ENCODE data around the gene SHROOM3.

The SHROOM3 gene

DNA sequence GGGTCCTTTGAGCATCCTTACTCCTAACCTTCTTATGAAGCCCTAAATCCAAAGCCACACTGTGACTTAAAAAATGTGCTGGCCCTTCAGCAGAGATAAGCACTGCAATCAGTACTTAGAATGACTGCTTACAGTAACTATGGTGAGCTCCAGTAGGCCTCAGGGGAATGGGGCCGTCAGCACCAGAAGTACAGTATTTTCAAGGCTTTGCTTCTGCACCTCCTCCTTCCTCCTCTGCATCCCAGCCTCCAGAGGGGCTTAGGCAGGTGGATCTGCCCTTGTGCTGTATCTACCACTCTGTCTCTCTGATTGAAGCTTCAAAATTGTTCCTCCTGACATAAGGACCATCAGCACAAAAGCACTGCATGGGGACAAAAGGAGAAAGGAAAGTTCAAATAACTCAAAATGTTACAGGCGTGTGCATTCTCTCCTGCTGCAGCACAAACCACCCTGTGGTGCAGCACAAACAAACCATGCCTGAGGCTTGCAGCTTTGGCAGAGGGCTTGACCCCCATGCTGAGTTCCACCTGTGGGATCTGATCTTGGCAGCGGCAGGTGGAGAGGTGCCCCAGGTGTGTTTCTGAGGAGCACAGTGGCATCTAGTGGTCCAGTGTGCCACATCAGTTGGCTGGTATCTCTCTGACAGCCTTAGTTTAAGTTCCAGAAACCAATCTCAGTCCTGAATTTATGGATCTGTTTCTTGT lies 298.2 kb downstream of the SHROOM3 start:
- no peak overlapping the region for H3K4ac ChIP-seq (ENCODE audit: low read depth in 1 of 2, low read length in 2 of 2)
- H3K4me1 ChIP-seq (ENCODE audit: control insufficient read depth, insufficient read depth, low read depth, low read length), result peaks cover 3% of the 10 kb centered on the region
- peak overlapping the region; percentile 23 for H3K9ac ChIP-seq (ENCODE audit: low read length)
- H3K23ac ChIP-seq (ENCODE audit: low read length in 2 of 2), result no peak overlapping the region
- no peak overlapping the region for H3K4me2 ChIP-seq (ENCODE audit: low read length, poor library complexity, severe bottlenecking)
- peak overlapping the region; percentile 45 to 46 for H2BK12ac ChIP-seq (ENCODE audit: low read length in 2 of 2)
- H3K9me3 ChIP-seq (ENCODE audit: control insufficient read depth, low read length), result no peaks in the 10 kb centered on the region
- WGBS, result 84% methylated on average over 3 of the region's 3 CpGs
- H2BK15ac ChIP-seq (ENCODE audit: low read depth, poor library complexity, severe bottlenecking), result no peak overlapping the region
- peak overlapping the region in 1 of 2 experiments; percentile 4 for H3K18ac ChIP-seq (ENCODE audit: low read depth in 1 of 2, low read length in 2 of 2)
- H3K27me3 ChIP-seq (ENCODE audit: control insufficient read depth in 1 of 2, insufficient read depth in 1 of 2, low read length in 2 of 2), result no peaks in the 10 kb centered on the region
- no peak overlapping the region for H2BK120ac ChIP-seq (ENCODE audit: low read depth, low read length)
- H3K14ac ChIP-seq (ENCODE audit: low read length in 2 of 2), result no peak overlapping the region
- no peak overlapping the region for H2AFZ ChIP-seq (ENCODE audit: low read depth, low read length)
- H2AK5ac ChIP-seq (ENCODE audit: low read length, severe bottlenecking), result no peak overlapping the region
- no peak for DNase-seq
- no peak overlapping the region for H4K8ac ChIP-seq (ENCODE audit: low read length)
- H3K79me1 ChIP-seq (replicated peaks; ENCODE audit: low read length, poor library complexity, severe bottlenecking), result peaks cover 10% of the 10 kb centered on the region
- H3K27ac ChIP-seq (ENCODE audit: low read length, poor library complexity, severe bottlenecking), result no peak overlapping the region
- no peak overlapping the region for H2BK5ac ChIP-seq (ENCODE audit: low read depth, low read length, poor library complexity, severe bottlenecking)
- H4K91ac ChIP-seq (ENCODE audit: low read length), result no peak overlapping the region
- H3K36me3 ChIP-seq (ENCODE audit: control insufficient read depth in 1 of 2, insufficient read depth in 2 of 2, low read depth in 1 of 2, low read length in 2 of 2), result no peaks in the 10 kb centered on the region
- no peak overlapping the region for H3K4me3 ChIP-seq (ENCODE audit: insufficient read depth in 1 of 2, low read depth in 1 of 2, low read length in 2 of 2)

DNA sequence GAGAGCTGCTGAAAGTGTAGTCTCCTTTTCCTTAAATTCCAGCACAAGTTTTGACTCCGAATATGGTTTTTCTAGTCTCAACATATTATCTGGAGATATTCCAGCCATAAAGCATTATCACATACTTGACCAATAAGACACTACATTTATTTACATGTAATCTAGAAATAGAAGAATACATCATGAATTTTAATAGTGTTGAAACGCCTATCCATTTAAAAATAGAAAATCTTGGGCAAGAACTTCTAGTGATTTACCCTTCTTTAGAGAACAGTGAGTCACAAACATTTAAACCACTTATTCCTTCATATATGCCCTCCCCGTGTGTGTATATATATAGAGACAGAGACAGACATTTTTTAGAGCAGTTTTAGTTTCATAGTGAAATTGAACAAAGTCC lies 301.4 kb downstream of the SHROOM3 start:
- no peak overlapping the region for H2AFZ ChIP-seq (ENCODE audit: low read depth, low read length)
- no peak overlapping the region for H3K4ac ChIP-seq (ENCODE audit: low read depth in 1 of 2, low read length in 2 of 2)
- H2BK15ac ChIP-seq (ENCODE audit: low read depth, poor library complexity, severe bottlenecking), result no peak overlapping the region
- no peak overlapping the region for H4K91ac ChIP-seq (ENCODE audit: low read length)
- H3K27ac ChIP-seq (ENCODE audit: low read length, poor library complexity, severe bottlenecking), result no peak overlapping the region
- peaks cover 15% of the 10 kb centered on the region for H3K79me1 ChIP-seq (replicated peaks; ENCODE audit: low read length, poor library complexity, severe bottlenecking)
- no peaks in the 10 kb centered on the region for H3K27me3 ChIP-seq (ENCODE audit: control insufficient read depth in 1 of 2, insufficient read depth in 1 of 2, low read length in 2 of 2)
- peaks cover 4% of the 10 kb centered on the region for H3K4me1 ChIP-seq (ENCODE audit: control insufficient read depth, insufficient read depth, low read depth, low read length)
- no peak overlapping the region for H2BK5ac ChIP-seq (ENCODE audit: low read depth, low read length, poor library complexity, severe bottlenecking)
- peaks cover 0 to 27% of the 10 kb centered on the region in 2 experiments for H3K36me3 ChIP-seq (ENCODE audit: control insufficient read depth in 1 of 2, insufficient read depth in 2 of 2, low read depth in 1 of 2, low read length in 2 of 2)
- DNase-seq, result peak; percentile 92
- H3K18ac ChIP-seq (ENCODE audit: low read depth in 1 of 2, low read length in 2 of 2), result no peak overlapping the region
- no CpG with 5 or more reads among the region's 3 CpGs for WGBS
- H2BK120ac ChIP-seq (ENCODE audit: low read depth, low read length), result no peak overlapping the region
- no peak overlapping the region for H3K4me2 ChIP-seq (ENCODE audit: low read length, poor library complexity, severe bottlenecking)
- no peak overlapping the region for H4K8ac ChIP-seq (ENCODE audit: low read length)
- no peak overlapping the region for H3K14ac ChIP-seq (ENCODE audit: low read length in 2 of 2)
- H3K23ac ChIP-seq (ENCODE audit: low read length in 2 of 2), result no peak overlapping the region
- H2BK12ac ChIP-seq (ENCODE audit: low read length in 2 of 2), result no peak overlapping the region
- H3K4me3 ChIP-seq (ENCODE audit: insufficient read depth in 1 of 2, low read depth in 1 of 2, low read length in 2 of 2), result no peak overlapping the region
- no peaks in the 10 kb centered on the region for H3K9me3 ChIP-seq (ENCODE audit: control insufficient read depth, low read length)
- no peak overlapping the region for H3K9ac ChIP-seq (ENCODE audit: low read length)
- no peak overlapping the region for H2AK5ac ChIP-seq (ENCODE audit: low read length, severe bottlenecking)

DNA sequence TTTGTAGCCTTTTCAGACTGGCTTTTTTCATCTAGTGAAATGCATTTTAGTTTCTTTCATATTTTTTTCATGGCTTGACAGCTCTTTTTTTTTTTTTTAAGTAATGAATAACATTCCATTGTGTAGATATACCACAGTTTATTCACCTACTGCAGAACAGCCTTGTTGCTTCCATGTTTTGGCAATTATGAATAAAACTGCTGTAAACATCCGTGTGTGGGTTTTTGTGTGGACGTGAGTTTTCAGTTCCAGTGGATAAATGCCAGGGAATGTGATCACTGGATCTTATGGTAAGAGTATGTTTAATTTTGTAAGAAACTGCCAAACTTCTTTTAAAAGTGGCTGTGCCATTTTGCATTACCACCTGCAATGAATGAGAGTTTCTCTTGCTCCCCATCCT lies 302.2 kb downstream of the SHROOM3 start:
- H3K4me3 ChIP-seq (ENCODE audit: insufficient read depth in 1 of 2, low read depth in 1 of 2, low read length in 2 of 2), result no peak overlapping the region
- H4K8ac ChIP-seq (ENCODE audit: low read length), result no peak overlapping the region
- no peak overlapping the region for H2BK120ac ChIP-seq (ENCODE audit: low read depth, low read length)
- H3K14ac ChIP-seq (ENCODE audit: low read length in 2 of 2), result no peak overlapping the region
- WGBS, result 81% methylated on average over 2 of the region's 2 CpGs
- no peak overlapping the region for H2AFZ ChIP-seq (ENCODE audit: low read depth, low read length)
- no peak for DNase-seq
- H2BK15ac ChIP-seq (ENCODE audit: low read depth, poor library complexity, severe bottlenecking), result no peak overlapping the region
- peaks cover 4% of the 10 kb centered on the region for H3K4me1 ChIP-seq (ENCODE audit: control insufficient read depth, insufficient read depth, low read depth, low read length)
- H3K27ac ChIP-seq (ENCODE audit: low read length, poor library complexity, severe bottlenecking), result no peak overlapping the region
- no peaks in the 10 kb centered on the region for H3K27me3 ChIP-seq (ENCODE audit: control insufficient read depth in 1 of 2, insufficient read depth in 1 of 2, low read length in 2 of 2)
- no peak overlapping the region for H4K91ac ChIP-seq (ENCODE audit: low read length)
- H3K4me2 ChIP-seq (ENCODE audit: low read length, poor library complexity, severe bottlenecking), result no peak overlapping the region
- H2AK5ac ChIP-seq (ENCODE audit: low read length, severe bottlenecking), result no peak overlapping the region
- no peak overlapping the region for H3K4ac ChIP-seq (ENCODE audit: low read depth in 1 of 2, low read length in 2 of 2)
- no peak overlapping the region for H3K9ac ChIP-seq (ENCODE audit: low read length)
- no peak overlapping the region for H3K23ac ChIP-seq (ENCODE audit: low read length in 2 of 2)
- H3K18ac ChIP-seq (ENCODE audit: low read depth in 1 of 2, low read length in 2 of 2), result peak overlapping the region in 1 of 2 experiments; percentile 52
- H3K36me3 ChIP-seq (ENCODE audit: control insufficient read depth in 1 of 2, insufficient read depth in 2 of 2, low read depth in 1 of 2, low read length in 2 of 2), result peaks cover 0 to 32% of the 10 kb centered on the region in 2 experiments
- no peaks in the 10 kb centered on the region for H3K9me3 ChIP-seq (ENCODE audit: control insufficient read depth, low read length)
- H3K79me1 ChIP-seq (replicated peaks; ENCODE audit: low read length, poor library complexity, severe bottlenecking), result peaks cover 11% of the 10 kb centered on the region
- peak overlapping the region in 1 of 2 experiments; percentile 47 for H2BK12ac ChIP-seq (ENCODE audit: low read length in 2 of 2)
- no peak overlapping the region for H2BK5ac ChIP-seq (ENCODE audit: low read depth, low read length, poor library complexity, severe bottlenecking)

DNA sequence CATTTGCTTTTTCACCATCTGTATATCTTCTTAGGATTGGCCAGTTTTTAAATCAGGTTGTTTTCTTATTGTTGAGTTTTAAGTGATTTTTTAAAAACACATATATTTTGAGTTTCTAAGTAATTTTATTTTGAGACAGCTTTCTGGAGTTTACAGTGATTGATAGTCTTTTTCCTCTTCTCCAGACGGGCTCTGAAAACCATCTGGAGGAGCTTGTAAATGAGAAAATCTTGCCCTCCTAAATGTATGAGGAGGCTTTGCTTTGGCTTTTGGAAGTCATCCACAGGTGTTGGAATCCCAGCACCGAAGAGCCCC lies 302.7 kb downstream of the SHROOM3 start:
- Histone ChIP-seq H4K8ac (ENCODE audit: low read length) (no peak overlapping the region), H3K9ac (ENCODE audit: low read length) (peak overlapping the region; percentile 56), H2AFZ (ENCODE audit: low read depth, low read length) (no peak overlapping the region), H3K36me3 (ENCODE audit: control insufficient read depth in 1 of 2, insufficient read depth in 2 of 2, low read depth in 1 of 2, low read length in 2 of 2) (peaks cover 0 to 32% of the 10 kb centered on the region in 2 experiments), H3K23ac (ENCODE audit: low read length in 2 of 2) (no peak overlapping the region), H3K9me3 (ENCODE audit: control insufficient read depth, low read length) (no peaks in the 10 kb centered on the region), H2BK12ac (ENCODE audit: low read length in 2 of 2) (peak overlapping the region in 1 of 2 experiments; percentile 48), H3K4ac (ENCODE audit: low read depth in 1 of 2, low read length in 2 of 2) (no peak overlapping the region), H3K14ac (ENCODE audit: low read length in 2 of 2) (no peak overlapping the region), H3K27ac (ENCODE audit: low read length, poor library complexity, severe bottlenecking) (no peak overlapping the region), H2BK5ac (ENCODE audit: low read depth, low read length, poor library complexity, severe bottlenecking) (no peak overlapping the region), H3K79me1 (replicated peaks; ENCODE audit: low read length, poor library complexity, severe bottlenecking) (peaks cover 10% of the 10 kb centered on the region), H2BK15ac (ENCODE audit: low read depth, poor library complexity, severe bottlenecking) (no peak overlapping the region), H3K27me3 (ENCODE audit: control insufficient read depth in 1 of 2, insufficient read depth in 1 of 2, low read length in 2 of 2) (no peaks in the 10 kb centered on the region), H3K4me3 (ENCODE audit: insufficient read depth in 1 of 2, low read depth in 1 of 2, low read length in 2 of 2) (no peak overlapping the region), H2AK5ac (ENCODE audit: low read length, severe bottlenecking) (no peak overlapping the region), H3K4me2 (ENCODE audit: low read length, poor library complexity, severe bottlenecking) (no peak overlapping the region), H4K91ac (ENCODE audit: low read length) (no peak overlapping the region), H3K18ac (ENCODE audit: low read depth in 1 of 2, low read length in 2 of 2) (no peak overlapping the region), H2BK120ac (ENCODE audit: low read depth, low read length) (no peak overlapping the region), H3K4me1 (ENCODE audit: control insufficient read depth, insufficient read depth, low read depth, low read length) (peaks cover 4% of the 10 kb centered on the region)
- 24% methylated on average over 1 of the region's 2 CpGs for WGBS
- no peak for DNase-seq
